GM10248 (cell line): ENCODE measurements around the gene SLC17A9.

Experiments
- CTCF ChIA-PET: fragments of 300-600 bp; sonication (Branson Sonifier 250); formaldehyde crosslinking; extraction: SDS; loops from one replicate; lab custom pipeline; 2021; ENCODE audit warnings: antibody characterized with exemption; lab: Yijun Ruan, JAX
- POLR2A ChIA-PET: fragments of 350-650 bp; sonication (Branson Sonifier 250); formaldehyde crosslinking; extraction: SDS; loops from one replicate; lab custom pipeline; 2020; ENCODE audit warnings: antibody characterized with exemption; lab: Yijun Ruan, JAX
- DNase-seq: peaks from one replicate; pipeline ENCODE4 v3.0.0; 2012; ENCODE audit errors: extremely low spot score
- TF ChIP-seq, protein P1 (sequence below): IDR thresholded peaks from 2 replicates; pipeline ENCODE4 v1.5.1; 2012; ENCODE audit warnings: mild to moderate bottlenecking, low read depth; ENCODE audit errors: extremely low read depth, missing control alignments, control extremely low read depth

The SLC17A9 gene

GRCh38 chr20:62990306-62990825 is 37.9 kb downstream of the SLC17A9 start:
- DNase-seq, result no peak
- CTCF ChIA-PET, result no interaction called here
- POLR2A ChIA-PET, result no interaction called here
- TF ChIP-seq, protein P1, sequence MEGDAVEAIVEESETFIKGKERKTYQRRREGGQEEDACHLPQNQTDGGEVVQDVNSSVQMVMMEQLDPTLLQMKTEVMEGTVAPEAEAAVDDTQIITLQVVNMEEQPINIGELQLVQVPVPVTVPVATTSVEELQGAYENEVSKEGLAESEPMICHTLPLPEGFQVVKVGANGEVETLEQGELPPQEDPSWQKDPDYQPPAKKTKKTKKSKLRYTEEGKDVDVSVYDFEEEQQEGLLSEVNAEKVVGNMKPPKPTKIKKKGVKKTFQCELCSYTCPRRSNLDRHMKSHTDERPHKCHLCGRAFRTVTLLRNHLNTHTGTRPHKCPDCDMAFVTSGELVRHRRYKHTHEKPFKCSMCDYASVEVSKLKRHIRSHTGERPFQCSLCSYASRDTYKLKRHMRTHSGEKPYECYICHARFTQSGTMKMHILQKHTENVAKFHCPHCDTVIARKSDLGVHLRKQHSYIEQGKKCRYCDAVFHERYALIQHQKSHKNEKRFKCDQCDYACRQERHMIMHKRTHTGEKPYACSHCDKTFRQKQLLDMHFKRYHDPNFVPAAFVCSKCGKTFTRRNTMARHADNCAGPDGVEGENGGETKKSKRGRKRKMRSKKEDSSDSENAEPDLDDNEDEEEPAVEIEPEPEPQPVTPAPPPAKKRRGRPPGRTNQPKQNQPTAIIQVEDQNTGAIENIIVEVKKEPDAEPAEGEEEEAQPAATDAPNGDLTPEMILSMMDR, result no peak

GRCh38 chr20:62991196-62991807 is 38.8 kb downstream of the SLC17A9 start:
- TF ChIP-seq, protein P1, result no peak
- DNase-seq, result no peak
- ChIA-PET CTCF (no interaction called here), POLR2A (no interaction called here)

- TF ChIP-seq, protein P1, result no peak
- ChIA-PET CTCF (interaction anchor here (0.9 kb wide), 1 partner anchor 12 kb away, joined by 3 read pairs; no protein-coding TSS in a partner anchor), POLR2A (no interaction called here)
- DNase-seq, result no peak
Observed at GRCh38 chr20:62991863-62992262, 39.4 kb downstream of the SLC17A9 start.

DNA sequence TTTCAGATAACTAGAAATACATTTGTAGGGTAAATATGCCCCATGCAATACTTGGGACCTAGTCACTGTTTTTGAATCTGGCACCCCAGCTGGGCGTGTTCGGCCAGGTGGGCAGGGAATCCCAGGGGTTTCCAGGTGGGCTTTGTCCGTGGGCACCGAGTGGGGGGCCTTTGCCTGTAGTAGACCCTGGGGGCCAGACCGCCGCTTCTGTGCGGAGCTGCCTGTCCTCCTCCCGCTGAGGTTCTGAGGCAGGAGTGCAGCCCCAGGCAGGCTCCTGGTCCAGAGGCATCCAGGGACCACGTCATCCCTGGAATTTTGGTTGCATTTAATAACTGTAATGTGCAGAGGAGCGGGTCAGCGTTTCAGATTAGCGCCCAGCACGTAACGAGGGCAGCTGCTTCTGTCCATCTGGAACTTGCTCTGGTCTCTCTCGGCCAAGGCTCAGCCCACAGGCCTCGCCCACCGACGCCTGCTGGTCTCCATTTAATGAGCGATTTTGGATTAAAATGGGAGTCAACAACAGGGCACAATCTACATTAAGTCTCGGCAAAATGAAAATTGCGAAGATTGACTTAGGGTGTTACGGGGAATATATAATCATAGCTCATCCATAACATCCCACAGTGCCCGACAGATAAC is 41.5 kb downstream of the SLC17A9 start:
- ChIA-PET POLR2A (no interaction called here), CTCF (interaction anchor here (1.2 to 2.5 kb wide), 3 partner anchors 14 to 16 kb away, joined by 3 to 7 read pairs (median 4); no protein-coding TSS in a partner anchor)
- DNase-seq, result no peak
- TF ChIP-seq, protein P1, result no peak

GRCh38 chr20:62994869-62995281 is 42.4 kb downstream of the SLC17A9 start:
- ChIA-PET POLR2A (no interaction called here), CTCF (interaction anchor here (1.7 to 2.5 kb wide), 2 partner anchors 14 to 17 kb away, joined by 4 to 7 read pairs; no protein-coding TSS in a partner anchor)
- DNase-seq, result no peak
- TF ChIP-seq, protein P1, result no peak

DNA sequence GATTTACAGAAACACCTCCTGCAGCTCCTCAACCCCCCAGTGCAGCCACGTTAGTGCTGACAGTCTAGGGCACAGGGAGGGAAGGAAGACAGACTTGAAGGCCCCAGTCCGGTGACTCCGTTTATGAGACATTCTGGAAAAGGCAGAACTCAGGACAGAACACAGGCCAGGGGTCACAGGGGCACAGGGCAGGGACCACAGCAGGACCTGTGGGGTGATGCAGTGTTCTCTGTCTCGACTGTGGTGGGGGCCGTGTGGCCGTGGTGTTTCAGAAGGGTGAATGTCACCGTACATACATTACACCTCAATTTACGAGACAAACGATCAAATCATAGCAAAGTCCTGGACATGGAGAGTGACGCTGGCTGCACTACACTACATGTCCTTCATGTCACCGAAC is 43.0 kb downstream of the SLC17A9 start:
- DNase-seq, result no peak
- CTCF ChIA-PET, result interaction anchor here (0.6 to 2.5 kb wide), 2 partner anchors 16 to 18 kb away, joined by 3 to 7 read pairs; no protein-coding TSS in a partner anchor
- TF ChIP-seq, protein P1, result no peak
- POLR2A ChIA-PET, result no interaction called here
